Esophagus muscularis mucosa (tissue), 4 donors: ENCODE measurements around the gene C4B. TPM values are rescaled to one million over a fixed set of nuclear protein-coding genes. Genes with fewer than 3 reads are reported as not detected.
A peak's percentile ranks its signal among the peaks of the same experiment; 100 is the strongest.

Experiments
- DNase-seq: peaks from one replicate; pipeline ENCODE4 v3.0.0-alpha.2; 2017; ENCODE audit errors: extremely low spot score
- H3K27ac ChIP-seq, 4 donors: fragments of 200-600 bp; sonication (generic); replicated peaks in 1 of 4; 1 replicate in 3 of 4; 2 replicates in 1 of 4; pipeline ENCODE4 v1.5.1; 2016 to 2019; ENCODE audit warnings: mild to moderate bottlenecking in 1 of 4
- H3K27me3 ChIP-seq, 4 donors: fragments of 200-600 bp; sonication (generic); one replicate each; pipeline versions ENCODE4 v1.5.1 to v1.6.0; 2016 to 2019
- H3K36me3 ChIP-seq, 4 donors: fragments of 200-600 bp; sonication (generic); one replicate each; pipeline ENCODE4 v1.5.1; 2016 to 2019
- H3K4me1 ChIP-seq, 4 donors: fragments of 200-600 bp; sonication (generic); one replicate each; pipeline ENCODE4 v1.5.1; 2016 to 2019
- H3K4me3 ChIP-seq, 4 donors: fragments of 200-600 bp; sonication (generic); 1 replicate in 2 of 4; 2 replicates in 2 of 4; pipeline ENCODE4 v1.5.1; 2016 to 2019; ENCODE audit warnings: mild to moderate bottlenecking in 4 of 4, moderate library complexity in 1 of 4
- H3K9me3 ChIP-seq, 4 donors: fragments of 200-600 bp; sonication (generic); 1 replicate in 3 of 4; 2 replicates in 1 of 4; pipeline ENCODE4 v1.5.1; 2016 to 2019
- CTCF ChIP-seq, 3 experiments: fragments of 200-600 bp in 2 of 3; fragments of 450-650 bp in 1 of 3; sonication (generic) in 2 of 3; IDR thresholded peaks; one replicate each; pipeline ENCODE4 v1.5.1; 2017 to 2019; ENCODE audit warnings: antibody characterized with exemption in 3 of 3, mild to moderate bottlenecking in 2 of 3, moderate library complexity in 1 of 3
- EP300 ChIP-seq: sonication (generic); formaldehyde crosslinking; IDR thresholded peaks from one replicate; pipeline ENCODE4 v1.6.1; 2017; ENCODE audit warnings: antibody characterized with exemption
- POLR2A ChIP-seq: fragments of 450-650 bp; IDR thresholded peaks from one replicate; pipeline ENCODE4 v1.6.1; 2017; ENCODE audit warnings: antibody characterized with exemption, moderate library complexity, mild to moderate bottlenecking, low read depth
- POLR2AphosphoS5 ChIP-seq, 2 donors: sonication (generic); formaldehyde crosslinking; IDR thresholded peaks; one replicate each; pipeline ENCODE4 v1.6.1; 2017; ENCODE audit warnings: antibody characterized with exemption in 2 of 2
- WGBS: methylation state at CpG from one replicate; pipeline ENCODE4 v1.1.5; 2018; 5-methylcytosine and 5-hydroxymethylcytosine counted together
- intact Hi-C: fragments of 100-400 bp; cut with DNase I; formaldehyde crosslinking; loops from one replicate; pipeline ENCODE4 v1.15.1; 2023
- total RNA-seq, 4 donors: library from RNA; depleted of rRNA; stranded (reverse); fragments of >200 nt; gene quantifications; one replicate each; pipeline versions ENCODE4 v1.1.0 to v1.2.1, GENCODE V29; 2016

The C4B gene
- total RNA-seq, 4 donors from 2014 or later = 45.3 to 203 (median 75.8) TPM

- intact Hi-C loops = no loop called here
- Histone ChIP-seq H3K27me3 (no peaks in the 10 kb centered on the region), H3K4me3 (no peak overlapping the region), H3K9me3 (no peaks in the 10 kb centered on the region), H3K36me3 (peaks cover 14 to 94% (median 64%) of the 10 kb centered on the region in 4 donors), H3K27ac (no peak overlapping the region), H3K4me1 (peaks cover 0 to 11% (median 6%) of the 10 kb centered on the region in 4 donors)
- 93% methylated on average over 14 of the region's 14 CpGs for WGBS
- DNase-seq = no peak
- TF ChIP-seq EP300 = no peak
- no peak for TF ChIP-seq CTCF (IDR thresholded peaks at IDR 0.05)
- no peak for TF ChIP-seq POLR2A
- no peak for TF ChIP-seq POLR2AphosphoS5 (IDR thresholded peaks at IDR 0.05)
Measured at GRCh38 chr6:32068867-32069266, 54.3 kb downstream of the C4B start.

- Histone ChIP-seq H3K27ac (peak overlapping the region in 3 of 4 donors; percentile 49 to 74 (median 63)), H3K36me3 (peaks cover 13 to 95% (median 67%) of the 10 kb centered on the region in 4 donors), H3K9me3 (no peaks in the 10 kb centered on the region), H3K4me1 (peaks cover 0 to 11% (median 6%) of the 10 kb centered on the region in 4 donors), H3K4me3 (no peak overlapping the region), H3K27me3 (no peaks in the 10 kb centered on the region)
- intact Hi-C loops = no loop called here
- 93% methylated on average over 10 of the region's 17 CpGs for WGBS
- no peak for DNase-seq
- TF ChIP-seq POLR2A = no peak
- TF ChIP-seq POLR2AphosphoS5 (IDR thresholded peaks at IDR 0.05) = no peak
- TF ChIP-seq CTCF (IDR thresholded peaks at IDR 0.05) = no peak
- no peak for TF ChIP-seq EP300
Measured at GRCh38 chr6:32069460-32069859, 54.9 kb downstream of the C4B start.

GRCh38 chr6:32069878-32070515 is 55.4 kb downstream of the C4B start:
- TF ChIP-seq POLR2A = no peak
- TF ChIP-seq CTCF (IDR thresholded peaks at IDR 0.05) = no peak
- TF ChIP-seq POLR2AphosphoS5 (IDR thresholded peaks at IDR 0.05) = no peak
- TF ChIP-seq EP300 = no peak
- no peaks in the 10 kb centered on the region for H3K27me3 ChIP-seq
- H3K36me3 ChIP-seq = peaks cover 9 to 95% (median 64%) of the 10 kb centered on the region in 4 donors
- H3K27ac ChIP-seq = peak overlapping the region; percentile 49 to 74 (median 68)
- H3K9me3 ChIP-seq = no peaks in the 10 kb centered on the region
- H3K4me1 ChIP-seq = peaks cover 0 to 11% (median 6%) of the 10 kb centered on the region in 4 donors
- no peak for DNase-seq
- 78% methylated on average over 24 of the region's 24 CpGs for WGBS
- intact Hi-C loops = no loop called here
- no peak overlapping the region for H3K4me3 ChIP-seq

- H3K27ac ChIP-seq = peak overlapping the region; percentile 49 to 74 (median 68)
- intact Hi-C loops = no loop called here
- 72% methylated on average over 15 of the region's 16 CpGs for WGBS
Measured at GRCh38 chr6:32070814-32071543, 56.4 kb downstream of the C4B start.

GRCh38 chr6:32073101-32073500 is 58.5 kb downstream of the C4B start:
- TF ChIP-seq EP300 (no peak), POLR2AphosphoS5 (IDR thresholded peaks at IDR 0.05) (no peak)
- Histone ChIP-seq H3K27me3 (no peaks in the 10 kb centered on the region), H3K4me1 (peaks cover 13 to 25% (median 20%) of the 10 kb centered on the region in 4 donors), H3K9me3 (no peaks in the 10 kb centered on the region), H3K27ac (peak overlapping the region; percentile 3 to 31 (median 20)), H3K4me3 (no peak overlapping the region), H3K36me3 (peaks cover 9 to 93% (median 53%) of the 10 kb centered on the region in 4 donors)
- 88% methylated on average over 3 of the region's 3 CpGs for WGBS
- DNase-seq = no peak
- intact Hi-C loops = no loop called here

More at GRCh38 chr6:32070814-32071543, 56.4 kb downstream of the C4B start:
- Histone ChIP-seq H3K9me3 (no peaks in the 10 kb centered on the region), H3K27me3 (no peaks in the 10 kb centered on the region), H3K4me1 (peaks cover 3 to 13% (median 8%) of the 10 kb centered on the region in 4 donors), H3K36me3 (peaks cover 9 to 95% (median 64%) of the 10 kb centered on the region in 4 donors), H3K4me3 (no peak overlapping the region)
- peak in 1 of 2 donors; percentile 33 for TF ChIP-seq POLR2AphosphoS5 (IDR thresholded peaks at IDR 0.05)
- no peak for TF ChIP-seq POLR2A
- no peak for DNase-seq
